Natural killer cell (primary cell): ENCODE data around the gene PRRT1. TPM values are rescaled to one million over a fixed set of nuclear protein-coding genes. Genes with fewer than 3 reads are reported as not detected.

Experiments
- ATAC-seq, 3 donors: fragments of 150-1000 bp in 2 of 3; fragments of 200-7000 bp in 1 of 3; cut with Tn5 transposase; 1 replicate in 1 of 3; 2 replicates in 2 of 3; pipeline ENCODE4 v1.10.0; 2021; ENCODE audit warnings: mild to moderate bottlenecking in 2 of 3, moderate library complexity in 2 of 3
- DNase-seq, 2 donors: peaks; one replicate each; pipeline versions ENCODE4 v3.0.0 to v3.0.0-alpha.2; 2013 to 2021; ENCODE audit warnings: mixed read lengths in 1 of 2
- H3K27ac ChIP-seq: one replicate; pipeline ENCODE4 v1.5.1; 2013; ENCODE audit warnings: mild to moderate bottlenecking, low read length
- H3K27me3 ChIP-seq: one replicate; pipeline ENCODE4 v1.6.1; 2013; ENCODE audit warnings: low read length; ENCODE audit not compliant: control insufficient read depth, insufficient read depth
- H3K36me3 ChIP-seq: one replicate; pipeline ENCODE4 v1.6.1; 2013; ENCODE audit warnings: low read length; ENCODE audit not compliant: control insufficient read depth, insufficient read depth
- H3K4me1 ChIP-seq: one replicate; pipeline ENCODE4 v1.6.1; 2013; ENCODE audit warnings: low read length; ENCODE audit not compliant: control insufficient read depth, insufficient read depth
- H3K4me3 ChIP-seq: one replicate; pipeline ENCODE4 v1.5.1; 2013; ENCODE audit warnings: low read length
- H3K9me3 ChIP-seq: one replicate; pipeline ENCODE4 v1.6.1; 2013; ENCODE audit warnings: low read length; ENCODE audit not compliant: control insufficient read depth, insufficient read depth
- H3K27ac Mint-ChIP-seq, 2 donors: one replicate each; pipeline ENCODE4 v1.8.0; 2022; ENCODE audit warnings: mild to moderate bottlenecking in 2 of 2, mixed read lengths in 2 of 2, moderate library complexity in 1 of 2
- H3K27me3 Mint-ChIP-seq, 2 donors: one replicate each; pipeline ENCODE4 v1.8.0; 2022; ENCODE audit warnings: low read depth in 2 of 2, mixed read lengths in 2 of 2
- H3K36me3 Mint-ChIP-seq: one replicate; pipeline ENCODE4 v1.8.0; 2022; ENCODE audit warnings: mixed read lengths
- H3K4me1 Mint-ChIP-seq, 2 donors: one replicate each; pipeline ENCODE4 v1.8.0; 2022; ENCODE audit warnings: mixed read lengths in 2 of 2
- H3K4me3 Mint-ChIP-seq: one replicate; pipeline ENCODE4 v1.8.0; 2022; ENCODE audit warnings: mild to moderate bottlenecking, moderate library complexity, mixed read lengths
- H3K9me3 Mint-ChIP-seq, 2 donors: one replicate each; pipeline ENCODE4 v1.8.0; 2022; ENCODE audit warnings: mixed read lengths in 2 of 2
- CTCF ChIP-seq: fragments of 200-600 bp; IDR thresholded peaks from one replicate; pipeline ENCODE4 v1.8.0; 2022; ENCODE audit warnings: antibody characterized with exemption
- whole genome bisulfite sequencing: methylation state at CpG from one replicate; pipeline ENCODE4 v1.1.7; 2013; ENCODE audit warnings: missing lambda C conversion rate; ENCODE audit not compliant: insufficient coverage; 5-methylcytosine and 5-hydroxymethylcytosine counted together
- intact Hi-C: fragments of 100-400 bp; cut with micrococcal nuclease; formaldehyde crosslinking; loops from one replicate; pipeline ENCODE4 v1.14.2; 2022
- total RNA-seq, 4 donors: library from RNA; stranded (reverse); fragments of 120-200 nt in 1 of 4; gene quantifications; one replicate each; pipeline versions ENCODE4 v1.2.3 to v1.2.4, GENCODE V29; 2013 to 2022

PRRT1 gene
- total RNA-seq, 3 donors from 2014 or later (not counting 1 experiment from before 2014, with no cell fraction given) = 0.38 to 0.63 (median 0.54) TPM

GRCh38 chr6:32168350-32168749, 16.6 kb upstream of the PRRT1 start:
- DNase-seq = no peak
- Histone ChIP-seq H3K27ac (no peak overlapping the region), H3K36me3 (peaks cover 25% of the 10 kb centered on the region), H3K4me3 (no peak overlapping the region), H3K27me3 (no peaks in the 10 kb centered on the region), H3K4me1 (no peaks in the 10 kb centered on the region), H3K9me3 (no peaks in the 10 kb centered on the region)
- Mint-ChIP-seq H3K27me3 (no peaks in the 10 kb centered on the region), H3K9me3 (no peaks in the 10 kb centered on the region), H3K4me3 (no peak overlapping the region), H3K27ac (peak overlapping the region in 1 of 2 donors; percentile 4), H3K4me1 (peaks cover 0 to 11% of the 10 kb centered on the region in 2 donors), H3K36me3 (no peaks in the 10 kb centered on the region)
- intact Hi-C loops = no loop called here
- TF ChIP-seq CTCF = no peak
- WGBS = 94% methylated on average over 1 of the region's 2 CpGs
- ATAC-seq = no peak

- TF ChIP-seq CTCF = no peak
- Mint-ChIP-seq H3K36me3 (no peaks in the 10 kb centered on the region), H3K4me3 (no peak overlapping the region), H3K27me3 (no peaks in the 10 kb centered on the region), H3K4me1 (peaks cover 0 to 6% of the 10 kb centered on the region in 2 donors), H3K9me3 (no peaks in the 10 kb centered on the region), H3K27ac (no peak overlapping the region)
- intact Hi-C loops = no loop called here
- no peak overlapping the region for H3K4me3 ChIP-seq
- no peaks in the 10 kb centered on the region for H3K9me3 ChIP-seq
- no peak overlapping the region for H3K27ac ChIP-seq
- DNase-seq (no peak), ATAC-seq (no peak)
- WGBS = 100% methylated on average over 6 of the region's 6 CpGs
- no peaks in the 10 kb centered on the region for H3K4me1 ChIP-seq
- H3K27me3 ChIP-seq = no peaks in the 10 kb centered on the region
- peaks cover 25% of the 10 kb centered on the region for H3K36me3 ChIP-seq
Measured at GRCh38 chr6:32167761-32168262, 16.1 kb upstream of the PRRT1 start.

- no peaks in the 10 kb centered on the region for H3K27me3 Mint-ChIP-seq
- WGBS = 95% methylated on average over 32 of the region's 32 CpGs
- ATAC-seq (no peak), DNase-seq (no peak)
- H3K9me3 Mint-ChIP-seq = no peaks in the 10 kb centered on the region
- no peak overlapping the region for H3K27ac Mint-ChIP-seq
- Histone ChIP-seq H3K9me3 (no peaks in the 10 kb centered on the region), H3K27me3 (no peaks in the 10 kb centered on the region), H3K27ac (no peak overlapping the region), H3K4me1 (no peaks in the 10 kb centered on the region), H3K36me3 (peaks cover 25% of the 10 kb centered on the region), H3K4me3 (no peak overlapping the region)
- H3K4me1 Mint-ChIP-seq = peaks cover 0 to 4% of the 10 kb centered on the region in 2 donors
- no peaks in the 10 kb centered on the region for H3K36me3 Mint-ChIP-seq
- H3K4me3 Mint-ChIP-seq = no peak overlapping the region
- intact Hi-C loops = no loop called here
- no peak for TF ChIP-seq CTCF
Measured at GRCh38 chr6:32167154-32167760, 15.5 kb upstream of the PRRT1 start.
